ACHN (cell line): Measurements from ENCODE around the gene SHANK2.

ENCODE experiments used
- DNase-seq: peaks from one replicate; pipeline ENCODE4 v3.0.0-alpha.2; 2015
- in situ Hi-C: cut with HindIII; loops from 2 replicates; pipeline ENCODE4 v1.10.0; 2017; ENCODE audit warnings: low sequenced_read_pairs, low pct_ligation_motif_present, low pct_unique_long_range_greater_than_20kb

Gene SHANK2

DNA sequence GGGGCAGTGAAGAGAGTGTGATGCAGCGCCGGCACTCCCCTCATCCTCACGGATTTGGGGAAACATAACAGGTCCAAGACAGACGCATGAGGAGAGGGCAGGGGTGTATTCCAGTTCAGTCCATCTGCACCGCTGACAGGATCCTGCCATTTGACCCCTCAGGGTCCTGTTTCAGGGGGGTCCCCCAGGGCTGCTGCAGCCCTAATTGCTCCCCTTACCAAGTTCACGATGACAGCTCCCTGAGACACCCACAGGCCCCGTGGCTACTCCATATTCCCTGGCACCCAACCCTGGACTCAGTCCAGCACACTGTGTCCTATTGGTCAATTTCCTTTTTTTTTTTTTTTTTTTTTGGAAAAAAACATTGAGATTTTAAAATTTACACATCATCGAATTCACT is 41.5 kb downstream of the SHANK2 start:
- in situ Hi-C loops = no loop called here

GRCh38 chr11:71209656-71210055 is 42.7 kb downstream of the SHANK2 start:
- in situ Hi-C loops = no loop called here
- no peak for DNase-seq

More for the DNA sequence above, 41.5 kb downstream of the SHANK2 start:
- DNase-seq = no peak

GRCh38 chr11:71209181-71209580 is 43.2 kb downstream of the SHANK2 start:
- DNase-seq = no peak
- in situ Hi-C loops = no loop called here

DNA sequence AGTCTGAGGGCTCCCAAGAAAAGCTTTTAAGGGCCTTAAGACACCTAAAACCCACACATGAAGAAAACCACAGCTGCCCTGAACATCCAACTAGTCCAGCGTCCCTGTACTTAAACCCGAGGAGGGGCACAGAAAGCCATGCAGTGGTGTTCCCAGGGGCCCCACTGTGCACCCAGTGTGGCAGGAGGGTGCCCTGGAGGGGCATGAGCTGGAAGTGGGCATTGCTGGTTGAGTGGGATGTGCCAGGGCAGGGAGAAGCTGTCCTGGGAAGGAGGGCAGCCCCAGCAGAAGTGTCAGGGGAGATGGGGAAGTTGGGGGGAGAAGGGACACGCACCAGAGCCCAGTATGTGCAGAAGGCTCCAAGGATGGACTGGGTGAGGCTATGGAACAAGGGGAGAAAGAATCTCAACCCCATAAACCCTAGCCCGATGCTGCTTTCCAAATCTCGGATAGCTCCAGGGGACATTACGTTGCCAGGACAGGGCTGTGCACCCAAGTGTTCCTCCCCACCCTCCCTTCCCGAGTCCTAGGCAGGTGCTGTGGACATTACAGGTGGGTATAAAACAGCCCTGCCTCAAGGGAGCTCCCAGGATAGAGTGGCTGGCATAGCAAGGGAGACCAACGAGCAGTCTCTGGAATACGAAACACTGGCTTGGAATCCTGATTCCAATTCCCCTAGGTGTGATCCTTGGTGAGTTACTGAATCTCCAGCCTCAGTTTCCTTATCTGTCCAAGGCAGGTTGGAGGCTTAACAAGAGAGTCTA is 44.2 kb downstream of the SHANK2 start:
- in situ Hi-C loops = no loop called here
- DNase-seq = no peak

DNA sequence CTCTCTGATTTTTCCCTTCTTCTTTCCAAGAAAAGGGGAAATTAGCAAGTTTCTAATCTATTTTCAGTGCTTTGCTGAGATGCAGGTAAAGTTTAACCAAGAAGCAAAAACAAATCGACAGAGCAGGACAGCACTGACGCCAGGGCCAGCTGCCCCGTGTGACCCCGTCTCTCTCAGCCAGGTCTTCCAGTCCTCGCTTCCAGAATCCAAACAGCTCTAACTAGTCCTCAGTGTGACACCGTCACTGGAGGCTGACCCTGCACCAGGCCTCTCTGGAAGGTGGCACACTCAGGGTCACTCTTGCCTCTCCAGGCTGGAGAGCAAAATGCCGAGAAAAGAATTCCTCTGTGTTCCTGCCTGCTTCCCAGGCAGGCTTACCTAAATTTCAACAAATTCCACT is 44.8 kb downstream of the SHANK2 start:
- no peak for DNase-seq
- in situ Hi-C loops = no loop called here

GRCh38 chr11:71206186-71206585 is 46.2 kb downstream of the SHANK2 start:
- in situ Hi-C loops = no loop called here
- no peak for DNase-seq

- in situ Hi-C loops = no loop called here
- DNase-seq = no peak
Measured at GRCh38 chr11:71204748-71205664, 47.4 kb downstream of the SHANK2 start.

GRCh38 chr11:71204294-71204693 is 48.1 kb downstream of the SHANK2 start:
- in situ Hi-C loops = no loop called here
- DNase-seq = no peak

DNA sequence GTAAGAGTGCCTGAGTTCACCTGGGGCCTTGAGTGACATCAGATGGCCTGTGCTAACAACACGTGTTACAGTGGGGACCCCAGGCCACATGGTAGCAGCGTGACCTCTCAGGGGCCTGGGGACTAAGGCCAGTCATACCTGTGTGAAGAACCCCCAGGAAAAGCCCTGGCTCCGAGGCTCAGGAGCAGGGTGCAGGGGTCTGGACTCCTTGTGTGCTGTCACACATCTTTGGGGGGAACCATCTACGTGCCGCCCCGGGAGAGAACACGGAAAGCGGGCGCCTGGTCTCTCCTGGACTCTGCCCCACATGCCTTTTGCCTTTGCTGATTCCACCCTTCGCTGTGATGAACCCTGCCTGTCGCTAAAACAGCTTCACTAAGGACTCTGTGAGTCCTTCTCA is 48.7 kb downstream of the SHANK2 start:
- no peak for DNase-seq
- in situ Hi-C loops = no loop called here

DNA sequence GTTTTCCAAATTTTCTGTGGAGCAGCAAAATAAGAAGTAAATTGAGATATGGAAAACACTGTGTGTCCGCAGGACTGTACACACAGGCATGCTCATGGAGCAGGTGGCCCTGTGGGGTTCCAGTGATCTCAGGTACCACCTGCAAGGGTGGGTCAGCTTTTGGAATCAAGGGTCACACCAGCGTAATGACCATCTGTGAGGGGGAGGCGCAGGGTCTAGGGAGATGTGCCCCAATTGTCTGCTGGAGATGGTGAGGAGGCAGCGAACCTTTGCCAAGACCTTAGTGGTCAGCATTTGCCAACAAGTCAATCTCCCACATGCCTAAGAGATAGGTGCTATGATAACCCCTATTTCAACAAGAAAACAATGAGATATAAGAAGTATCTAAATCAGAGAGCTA is 49.4 kb downstream of the SHANK2 start:
- in situ Hi-C loops = no loop called here
- no peak for DNase-seq

- DNase-seq = no peak
- in situ Hi-C loops = no loop called here
Measured at GRCh38 chr11:71202598-71202944, 49.8 kb downstream of the SHANK2 start.
